Activated CD8-positive, alpha-beta memory T cell treated with anti-CD3 and anti-CD28 coated beads, Interleukin-2, amount 50 U/mL, for 1 hour (primary cell): ENCODE measurements around the gene LGALS3.

ENCODE experiments used
- DNase-seq: peaks from one replicate; pipeline ENCODE4 v3.0.0-alpha.2; 2020; ENCODE audit errors: extremely low read depth

The LGALS3 gene

DNA sequence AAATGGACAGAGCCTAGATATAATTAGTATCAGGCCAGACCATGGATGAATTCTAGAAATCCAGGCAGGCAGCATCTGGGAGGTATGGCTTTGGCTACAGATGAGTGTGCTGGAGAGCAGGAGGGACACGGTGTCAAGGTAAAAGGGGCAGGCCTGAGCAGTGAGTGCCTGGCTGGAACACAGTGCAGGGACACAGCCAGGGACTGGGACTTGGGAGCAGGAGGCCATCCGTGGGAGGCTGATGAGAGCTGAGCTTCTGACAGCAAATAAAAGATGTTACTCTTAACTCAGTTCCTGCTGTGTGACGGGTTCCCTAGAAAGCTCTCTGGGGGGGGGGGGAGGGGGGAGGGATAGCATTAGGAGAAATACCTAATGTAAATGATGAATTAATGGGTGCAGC lies 13.6 kb upstream of the LGALS3 start:
- DNase-seq: no peak

DNA sequence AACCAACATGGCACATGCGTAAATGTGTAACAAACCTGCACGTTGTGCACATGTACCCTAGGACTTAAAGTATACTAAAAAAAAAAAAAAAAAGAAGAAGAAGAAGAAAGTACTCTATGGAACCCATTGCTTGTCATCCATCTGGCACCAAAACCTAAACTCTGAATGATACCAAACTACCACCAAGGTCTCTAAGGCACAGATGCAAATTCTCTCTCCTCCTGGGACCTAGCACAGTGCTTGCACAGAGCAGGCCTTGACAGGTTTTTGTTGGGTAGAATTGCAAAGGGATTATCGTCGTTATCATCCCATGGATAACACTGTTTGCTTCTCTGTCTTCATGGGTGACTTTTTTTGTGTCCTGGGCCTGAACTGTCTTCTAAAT lies 13.2 kb upstream of the LGALS3 start:
- DNase-seq: no peak

DNA sequence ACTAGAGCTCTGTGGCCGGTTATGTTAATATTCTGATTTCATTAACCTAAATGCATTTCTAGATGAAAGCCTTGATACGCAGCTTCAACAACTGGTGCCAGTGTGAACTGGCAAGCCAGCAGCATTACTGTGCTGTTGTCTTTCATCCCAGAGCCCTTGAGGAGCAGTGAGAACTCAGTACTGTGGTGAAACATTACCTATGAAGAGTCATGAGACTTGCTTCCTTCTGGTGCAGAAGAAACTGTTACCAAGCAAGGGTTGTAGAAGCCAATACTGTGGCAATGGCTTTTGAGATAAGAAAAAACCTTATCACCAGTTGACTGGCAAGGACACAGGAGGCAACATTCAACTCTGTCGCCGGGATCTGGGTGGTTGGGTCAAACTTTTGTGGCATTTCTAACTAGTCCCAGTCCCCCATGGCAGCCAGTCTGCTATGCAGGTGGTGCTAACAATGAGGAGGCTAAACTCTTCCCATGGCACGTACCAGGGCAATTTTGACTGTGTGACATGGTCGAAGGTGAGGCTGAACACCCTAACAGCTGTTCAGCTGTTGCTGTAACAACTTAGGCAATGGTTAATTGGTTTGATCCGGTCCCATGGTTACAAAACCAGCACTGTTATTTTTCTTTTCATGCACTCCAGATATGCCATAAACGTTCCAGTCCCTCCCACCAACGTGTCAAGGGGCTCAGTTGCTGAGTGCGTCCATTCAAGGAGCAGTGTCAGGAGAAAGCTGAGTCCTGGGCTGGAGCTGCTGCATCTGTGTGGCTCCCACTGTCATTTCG lies 12.6 kb upstream of the LGALS3 start:
- DNase-seq: no peak

DNA sequence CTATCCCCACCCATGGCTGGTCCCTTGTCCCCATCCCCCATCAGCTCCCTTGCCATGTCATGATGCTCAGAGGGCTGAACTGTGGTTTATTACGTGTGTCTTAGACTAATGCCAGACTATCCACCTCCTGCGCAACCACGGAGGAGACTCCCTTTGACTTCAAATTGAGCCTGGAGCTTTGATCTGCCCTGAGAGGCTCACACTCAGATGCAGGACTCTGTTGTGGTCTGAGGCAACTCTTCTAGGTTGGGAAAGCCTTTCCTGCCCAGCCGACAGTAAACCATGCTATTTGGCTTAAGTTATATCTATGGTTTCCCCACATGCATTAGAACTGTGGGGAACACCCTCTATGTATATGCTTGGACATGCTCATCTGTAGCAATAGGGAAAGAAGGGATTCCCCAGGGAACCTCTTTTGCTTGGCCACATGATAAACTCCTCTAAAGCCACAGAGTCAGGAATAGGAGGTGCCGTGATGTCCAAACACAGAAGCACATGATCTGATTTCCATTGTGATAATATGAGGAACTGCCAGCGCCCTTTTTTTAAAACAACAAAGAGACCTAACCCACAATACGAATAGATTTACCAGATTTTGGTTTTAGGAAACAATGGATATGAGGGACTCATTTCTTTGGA lies 11.1 kb upstream of the LGALS3 start:
- no peak for DNase-seq

DNA sequence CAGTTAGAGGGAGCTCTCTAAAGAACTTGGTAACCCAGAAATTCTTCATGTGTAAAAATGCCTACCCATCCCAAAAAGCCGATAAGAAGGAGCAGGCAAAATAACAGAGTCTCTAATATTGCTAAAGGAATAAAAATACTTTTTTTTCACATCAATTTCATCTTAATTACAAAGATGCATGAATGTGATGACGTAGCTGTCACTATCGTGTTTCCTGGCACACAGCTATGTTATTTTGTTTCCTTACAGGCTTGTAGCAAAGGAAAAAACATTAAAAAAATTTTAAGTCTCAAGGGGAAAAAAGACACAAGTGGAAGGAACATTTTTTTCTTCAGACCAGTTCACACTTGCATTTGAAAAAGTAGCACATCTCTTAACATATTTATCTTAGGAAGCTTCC lies 10.3 kb upstream of the LGALS3 start:
- DNase-seq: no peak

DNA sequence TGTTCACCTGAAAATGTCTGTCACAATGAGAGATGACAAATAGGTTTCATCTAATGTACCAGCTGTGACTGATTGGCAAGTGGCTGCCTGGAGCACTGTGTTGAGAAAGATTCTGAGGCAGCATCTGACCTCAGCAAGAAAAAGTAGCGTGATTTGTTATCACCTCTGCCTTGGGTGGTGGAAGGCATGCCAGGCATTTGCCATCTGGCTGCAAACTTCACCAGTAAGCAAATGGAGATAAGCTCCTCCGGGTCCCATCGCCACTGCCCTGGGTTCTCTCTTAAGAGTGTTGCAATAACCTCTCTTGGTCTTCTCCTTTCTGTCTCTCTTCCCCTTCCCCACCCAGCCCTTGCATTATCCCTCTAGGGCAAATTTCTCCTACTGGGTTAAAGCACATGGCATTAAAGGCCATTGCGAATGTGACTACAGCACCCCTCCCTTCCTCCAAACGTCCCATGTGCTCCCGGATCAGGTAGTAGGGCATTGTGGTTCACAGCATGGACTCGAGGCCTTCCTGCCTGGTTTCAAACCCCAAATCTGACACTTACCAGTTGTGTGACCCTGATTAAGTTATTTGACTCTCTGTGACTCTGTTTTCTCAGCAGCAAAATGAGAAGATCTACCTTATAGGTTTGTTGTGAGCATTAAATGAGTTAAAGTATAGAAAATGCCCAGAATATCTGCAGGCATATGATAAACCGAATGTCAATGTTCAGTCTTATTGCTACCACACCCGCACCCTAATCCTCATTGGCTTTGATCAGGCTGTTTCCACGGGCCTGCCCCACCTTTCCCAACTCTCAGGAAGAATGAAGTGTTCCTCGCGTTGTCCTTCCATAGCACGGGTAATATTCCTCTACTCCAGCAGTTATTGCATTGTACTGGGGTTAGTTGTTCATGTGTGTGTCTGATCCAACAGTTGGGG lies 8.2 kb upstream of the LGALS3 start:
- no peak for DNase-seq

DNA sequence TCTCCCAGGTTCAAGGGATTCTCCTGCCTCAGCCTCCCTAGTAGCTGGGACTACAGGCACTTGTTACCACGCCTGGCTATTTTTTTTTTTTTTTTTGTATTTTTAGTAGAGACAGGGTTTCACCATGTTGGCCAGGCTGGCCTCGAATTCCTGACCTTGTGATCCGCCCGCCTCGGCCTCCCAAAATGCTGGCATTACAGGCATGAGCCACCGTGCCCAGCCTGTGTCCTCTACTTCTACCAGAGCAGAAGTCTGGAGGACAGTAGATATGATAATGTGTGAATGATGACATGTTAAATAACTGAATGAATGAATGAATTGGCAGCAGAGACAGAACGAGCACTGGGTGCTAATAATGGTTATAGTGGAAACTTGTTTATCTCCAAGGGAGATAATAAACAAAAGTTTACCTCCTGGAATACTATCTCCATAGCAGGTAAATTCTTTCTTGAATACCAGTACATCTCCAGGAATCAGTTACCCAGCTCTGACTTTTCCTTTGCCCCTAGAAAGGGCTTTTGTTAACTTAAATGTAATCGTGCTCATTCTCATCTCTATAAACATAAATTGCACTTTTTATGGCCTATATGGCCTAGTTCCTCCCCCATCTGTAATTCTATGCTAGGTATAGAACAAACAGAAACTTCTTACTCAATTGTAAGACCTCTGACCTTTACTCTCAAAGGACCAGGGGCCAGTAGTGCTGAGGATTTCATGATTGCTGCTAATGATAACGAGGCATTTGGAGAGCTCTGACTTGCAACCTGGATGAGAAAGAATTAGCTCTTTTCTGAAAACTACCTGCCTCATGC lies 7.2 kb upstream of the LGALS3 start:
- no peak for DNase-seq

DNA sequence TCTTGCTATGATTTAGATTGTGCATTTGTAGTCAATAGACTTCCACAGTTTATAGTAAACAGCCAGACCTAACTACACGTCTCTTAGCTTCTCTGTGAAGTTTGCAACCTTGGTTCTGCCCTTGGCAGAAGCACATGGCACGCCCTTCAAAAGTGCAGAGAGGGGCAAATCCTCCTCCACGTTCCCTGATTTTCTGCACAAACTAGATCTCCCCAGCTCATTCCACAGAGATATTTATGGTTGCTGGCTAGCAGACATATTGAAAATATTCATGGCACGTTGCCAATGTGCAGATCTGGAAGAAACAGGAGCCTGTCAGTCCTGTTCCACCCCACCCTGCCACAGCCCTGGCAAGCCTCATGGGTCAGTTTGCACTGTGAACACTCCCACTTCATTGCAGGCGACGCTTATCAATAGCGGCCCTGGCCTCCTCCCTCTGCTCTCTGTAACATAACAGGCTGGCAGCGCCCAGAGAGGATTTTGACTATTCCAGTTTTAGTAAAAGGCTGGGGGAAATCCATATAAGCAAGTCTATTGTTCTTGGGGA lies 6.5 kb upstream of the LGALS3 start:
- no peak for DNase-seq

DNA sequence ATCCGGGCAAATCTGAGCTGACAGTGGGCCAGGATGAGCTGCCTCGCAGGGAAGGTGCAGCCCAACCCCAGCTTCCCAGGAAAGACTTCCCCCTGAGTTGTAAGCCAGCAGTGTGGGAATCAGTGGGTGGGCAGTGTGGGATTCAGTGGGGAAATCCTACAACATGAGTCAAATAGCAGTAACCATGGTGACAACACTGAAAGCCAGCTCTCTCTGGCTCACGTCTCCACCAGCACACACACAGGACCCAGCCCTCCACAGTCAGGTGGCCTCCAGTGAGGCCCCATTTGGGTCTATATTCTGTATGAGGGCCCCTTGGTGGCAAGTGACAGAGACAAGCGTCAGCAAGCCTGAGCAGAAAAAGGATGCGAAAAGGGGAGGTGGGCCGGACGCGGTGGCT lies 6.0 kb upstream of the LGALS3 start:
- DNase-seq: no peak

DNA sequence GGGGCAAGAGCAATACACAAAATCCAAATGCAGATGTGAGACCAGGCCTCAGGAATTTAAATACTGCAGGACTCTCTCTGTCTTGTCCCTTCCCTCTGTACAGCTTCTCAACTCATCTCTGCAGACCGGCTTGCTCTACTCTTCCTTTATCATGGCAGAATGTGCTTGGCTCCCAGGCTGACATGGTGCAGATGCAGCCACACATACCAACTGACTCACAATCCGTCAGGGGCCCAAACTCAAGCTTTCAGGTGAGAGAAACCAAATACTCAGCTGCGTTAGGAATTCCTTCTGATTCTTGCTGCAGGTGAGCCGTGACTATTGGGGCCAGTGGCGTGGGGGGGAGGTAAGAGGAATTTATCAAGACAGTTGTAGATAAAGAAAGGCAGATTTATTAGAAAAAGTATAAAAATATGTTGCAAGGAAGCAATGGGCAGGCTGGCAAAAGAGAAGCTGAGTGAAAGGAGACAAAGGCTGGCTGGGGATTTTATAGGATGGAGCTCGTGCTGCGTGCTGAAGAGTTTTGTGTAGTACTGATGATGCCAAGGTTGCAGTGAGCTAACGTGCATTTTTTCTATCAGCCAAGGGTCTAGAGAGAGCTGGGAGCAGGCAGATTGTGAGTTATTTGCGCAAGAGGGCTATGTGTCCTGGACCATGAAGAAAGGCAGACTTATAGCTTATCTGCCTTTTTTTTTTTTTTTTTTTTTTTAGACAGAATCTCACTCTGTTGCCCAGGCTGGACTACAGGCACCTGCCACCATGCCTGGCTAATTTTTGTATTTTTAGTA lies 5.0 kb upstream of the LGALS3 start:
- DNase-seq: no peak

DNA sequence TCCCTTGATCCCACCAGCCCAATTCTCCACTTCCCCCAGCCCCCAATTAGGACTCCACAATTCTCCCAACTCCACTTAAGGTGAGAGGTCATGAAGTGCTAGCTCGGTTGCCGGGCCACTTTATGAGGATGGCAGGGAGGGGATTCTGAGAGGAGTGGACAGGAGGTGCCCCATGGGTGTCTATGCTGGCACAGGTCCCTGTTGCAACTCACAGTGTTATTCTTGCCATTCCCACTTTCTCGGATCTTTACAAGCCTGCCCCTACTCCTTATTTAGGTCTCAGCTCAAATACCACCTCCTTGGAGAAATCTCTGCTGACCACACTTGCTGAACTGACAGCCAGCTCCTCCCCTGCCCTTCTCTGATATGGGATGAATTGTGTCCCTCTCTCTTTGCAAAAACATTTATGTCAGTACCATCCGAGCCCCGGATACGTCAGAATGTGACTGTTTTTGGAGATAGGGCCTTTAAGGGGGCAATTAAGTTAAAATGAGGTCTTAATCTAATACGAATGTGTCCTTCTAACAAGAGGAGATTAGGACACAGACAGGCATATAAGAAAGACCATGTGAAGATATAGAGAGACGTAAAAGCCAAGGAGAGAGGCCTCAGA lies 4.2 kb upstream of the LGALS3 start:
- no peak for DNase-seq

DNA sequence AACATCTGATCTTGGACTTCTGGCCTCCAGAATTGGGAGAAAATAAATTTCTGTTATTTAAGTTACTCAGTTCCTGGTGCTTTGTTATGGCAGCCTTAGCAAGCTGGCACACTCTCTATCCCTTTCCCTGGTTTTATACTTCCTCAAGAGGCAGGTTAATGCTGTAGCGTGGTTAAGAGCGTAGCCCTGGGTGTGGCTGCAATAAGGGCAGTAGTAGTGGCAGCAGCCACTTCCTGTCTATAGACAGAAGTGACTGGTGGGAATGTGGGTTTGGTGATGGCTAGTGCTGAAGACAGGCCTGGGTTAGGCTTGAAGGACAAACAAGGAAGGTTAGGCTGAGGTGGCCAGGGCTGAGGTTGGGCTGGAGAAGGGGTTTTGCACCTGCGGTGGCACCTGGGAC lies 3.6 kb upstream of the LGALS3 start:
- no peak for DNase-seq

DNA sequence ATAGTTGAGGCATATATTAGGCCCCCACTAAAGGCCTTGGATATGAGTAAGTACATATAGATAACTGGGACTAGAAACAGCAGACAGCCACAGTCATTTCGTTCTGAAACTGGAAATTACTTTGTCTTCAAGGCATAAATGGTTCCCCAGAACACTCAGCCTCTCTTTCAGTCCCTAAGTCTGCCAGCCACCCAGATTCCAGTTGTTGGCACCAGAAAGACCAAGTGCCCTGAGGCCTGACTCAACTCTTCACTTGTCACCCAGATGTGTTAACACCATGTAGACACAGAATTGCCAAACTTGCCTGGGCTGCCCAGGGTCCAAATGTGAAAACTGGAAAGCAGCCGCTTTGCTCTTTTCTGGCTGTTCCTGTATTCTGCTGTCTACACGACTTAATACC lies 3.0 kb upstream of the LGALS3 start:
- DNase-seq: no peak

DNA sequence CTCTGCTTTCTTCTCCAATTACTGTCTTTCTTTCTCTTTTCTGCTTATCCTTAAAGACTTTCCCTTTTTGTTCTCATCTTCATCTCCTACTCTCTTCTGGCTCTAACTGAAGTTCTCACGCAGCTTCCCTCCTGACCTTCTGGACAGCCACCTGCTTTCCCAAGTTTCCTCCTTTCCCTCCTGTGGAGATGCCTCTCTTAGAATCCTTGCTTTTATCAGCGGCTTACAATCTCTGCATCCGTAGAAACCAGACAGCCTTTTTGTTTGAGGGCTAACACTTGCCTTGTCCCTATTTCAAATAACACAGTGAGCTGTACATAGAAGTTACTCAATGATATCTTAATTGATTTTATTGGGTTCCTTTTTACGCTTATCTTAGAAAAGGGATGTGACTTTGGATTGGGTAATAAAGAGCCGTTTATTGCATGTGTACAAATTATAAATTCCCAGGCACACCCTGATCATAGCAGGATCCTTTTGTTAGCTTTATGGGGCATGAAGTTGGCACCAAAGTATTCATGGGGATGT lies 2.1 kb upstream of the LGALS3 start:
- DNase-seq: no peak

DNA sequence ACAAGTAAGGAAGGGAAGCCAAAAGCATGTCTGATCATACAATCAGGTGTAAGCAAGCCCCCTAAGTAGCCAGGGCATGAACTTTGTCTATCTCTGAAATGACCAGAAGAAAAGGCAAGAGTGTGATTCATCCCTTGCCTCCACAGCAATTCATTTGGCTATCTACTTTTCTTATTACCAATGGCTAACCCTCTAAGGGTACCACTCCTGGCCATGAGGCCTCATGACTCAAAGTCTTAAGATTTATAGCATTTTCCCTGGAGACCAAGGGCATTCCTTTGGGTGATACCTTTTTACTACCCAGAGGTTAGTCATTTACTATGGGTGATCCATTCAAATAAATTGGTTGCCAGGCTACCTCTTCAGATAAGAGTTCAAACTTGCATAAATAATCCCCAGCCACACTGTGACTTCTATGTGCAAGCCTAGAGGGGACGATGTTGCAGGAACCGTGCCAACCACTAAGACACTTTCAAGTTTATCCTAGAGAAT lies 1.5 kb upstream of the LGALS3 start:
- no peak for DNase-seq

DNA sequence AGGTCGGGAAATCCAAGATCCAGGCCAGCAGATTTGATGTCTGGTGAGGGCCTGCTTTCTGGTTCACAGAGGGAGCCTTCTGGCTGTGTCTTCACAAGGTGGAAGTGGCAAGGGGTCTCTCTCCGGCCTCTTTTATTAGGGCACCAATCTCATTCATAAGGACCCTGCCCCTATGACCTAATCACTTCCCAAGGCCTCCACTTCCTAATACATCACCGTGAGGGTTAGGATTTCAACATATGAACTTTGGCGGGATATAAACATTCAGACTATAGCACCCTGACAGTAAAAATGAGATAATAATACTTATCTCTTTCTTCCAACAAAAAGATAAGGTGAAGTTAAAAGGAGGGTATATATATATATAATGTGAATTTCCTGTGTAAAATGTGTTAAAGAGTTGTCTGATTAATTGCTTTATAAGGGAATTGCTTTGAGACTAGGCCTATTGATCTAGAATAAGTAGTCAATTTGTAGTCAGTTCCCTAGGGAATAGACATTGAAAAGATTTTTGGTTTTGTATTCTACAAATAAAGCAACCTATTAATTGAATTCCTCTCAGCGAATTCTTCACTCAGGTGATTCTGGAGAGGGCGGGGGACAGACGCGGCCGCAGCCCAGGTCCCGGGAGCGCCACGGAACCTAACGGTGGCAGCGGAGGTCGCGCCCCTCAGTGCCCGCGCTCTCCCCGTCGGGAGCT lies 516 bp upstream of the LGALS3 start:
- no peak for DNase-seq

DNA sequence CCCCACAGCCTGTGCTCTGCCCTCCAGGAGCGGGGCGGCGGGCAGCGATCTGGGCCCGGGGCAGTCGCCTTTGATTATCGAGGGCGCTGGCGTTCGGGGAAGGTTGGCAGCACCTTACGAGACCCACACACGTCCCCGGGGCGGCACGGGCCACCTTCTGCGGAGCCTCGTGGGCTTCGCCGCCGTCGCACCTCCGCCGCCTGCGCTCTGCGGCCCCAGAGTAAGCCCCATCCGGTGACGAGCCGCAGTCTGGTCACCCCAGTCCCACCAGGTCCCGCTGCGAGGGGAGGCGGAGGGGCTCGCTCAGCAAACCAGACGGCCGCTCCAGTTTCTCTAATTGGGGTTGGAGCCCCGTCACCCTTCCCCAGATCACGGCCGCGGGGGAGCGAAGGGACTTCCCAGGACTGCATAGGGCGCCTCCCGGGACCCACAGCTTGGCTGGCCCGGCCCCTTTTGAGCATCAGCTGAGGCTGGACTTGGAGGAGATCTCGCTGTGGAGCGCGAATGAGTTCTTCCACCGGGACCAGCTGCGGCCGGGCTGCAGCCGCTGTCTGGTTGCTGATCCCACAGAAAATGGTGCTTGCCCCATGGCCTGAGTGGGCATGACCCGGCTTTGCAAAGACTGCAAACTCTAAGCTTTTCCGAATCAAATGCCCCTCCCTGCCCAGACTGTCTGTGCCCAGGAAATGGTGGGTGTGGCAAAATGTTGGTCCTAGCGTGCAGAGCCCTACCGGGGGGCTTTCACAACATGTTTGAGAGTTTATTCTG lies 560 bp downstream of the LGALS3 start:
- DNase-seq: no peak

DNA sequence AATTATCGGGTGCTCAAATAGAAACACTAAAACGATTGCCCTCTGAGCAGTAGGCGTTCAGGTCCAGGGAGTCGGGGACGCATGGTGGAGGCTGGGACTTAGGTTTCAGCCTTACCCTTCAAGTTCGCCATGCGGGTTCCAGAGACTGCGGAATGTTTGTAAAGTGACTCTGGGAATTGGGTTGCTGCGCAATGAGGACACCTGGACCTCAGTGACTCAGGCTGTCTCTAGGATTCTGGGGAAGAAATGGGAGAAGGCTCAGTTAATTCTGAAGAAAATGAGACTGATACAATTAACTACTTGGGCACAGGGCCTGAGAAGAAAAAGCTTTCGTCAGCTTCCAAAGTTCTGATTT lies 1.1 kb downstream of the LGALS3 start:
- no peak for DNase-seq
